Adrenal gland (tissue), 12 donors: ENCODE measurements around the gene B4GALT1. TPM values are rescaled to one million over a fixed set of nuclear protein-coding genes. Genes with fewer than 3 reads are reported as not detected.

Experiments
- DNase-seq, 7 donors: peaks; one replicate each; pipeline ENCODE4 v3.0.0-alpha.2; 2019 to 2020
- H3K27ac ChIP-seq, 5 donors: fragments of 200-600 bp; sonication (generic) in 4 of 5; 1 replicate in 3 of 5; 2 replicates in 2 of 5; pipeline versions ENCODE4 v1.5.1 to v1.8.0; 2016 to 2020; ENCODE audit warnings: mild to moderate bottlenecking in 1 of 5
- H3K27me3 ChIP-seq: fragments of 200-600 bp; 2 replicates; pipeline ENCODE4 v1.8.0; 2021
- H3K36me3 ChIP-seq, 2 donors: fragments of 200-600 bp; replicated peaks in 1 of 2; 1 replicate in 1 of 2; 2 replicates in 1 of 2; pipeline versions ENCODE4 v1.5.1 to v1.8.0; 2018 to 2022
- H3K4me1 ChIP-seq, 2 donors: fragments of 200-600 bp; replicated peaks in 1 of 2; 1 replicate in 1 of 2; 2 replicates in 1 of 2; pipeline versions ENCODE4 v1.5.1 to v1.8.0; 2018 to 2021
- H3K4me3 ChIP-seq, 4 donors: fragments of 200-600 bp; sonication (generic) in 3 of 4; one replicate each; pipeline ENCODE4 v1.5.1; 2016 to 2018
- H3K9me3 ChIP-seq, 3 donors: fragments of 200-600 bp; sonication (generic) in 1 of 3; replicated peaks in 1 of 3; 1 replicate in 2 of 3; 2 replicates in 1 of 3; pipeline versions ENCODE4 v1.5.1 to v1.8.0; 2016 to 2021
- POLR2A ChIP-seq, 2 donors: fragments of 450-650 bp; IDR thresholded peaks; one replicate each; pipeline ENCODE4 v1.6.1; 2017; ENCODE audit warnings: antibody characterized with exemption in 2 of 2, mild to moderate bottlenecking in 2 of 2, moderate library complexity in 1 of 2
- WGBS, 4 donors: extraction: QIAGEN DNeasy Blood & Tissue Kit in 2 of 4; methylation state at CpG; one replicate each; pipeline versions ENCODE4 v1.1.5 to v1.1.7; 2013 to 2017; 5-methylcytosine and 5-hydroxymethylcytosine counted together
- intact Hi-C, 2 donors: fragments of 100-400 bp; cut with DNase I; formaldehyde crosslinking; loops; one replicate each; pipeline versions ENCODE4 v1.14.1 to v1.15.0; 2022 to 2023
- polyA plus RNA-seq, 3 donors: library from polyadenylated mRNA; stranded (reverse); fragments of 200-250 nt in 2 of 3; fragments of 350-450 nt in 1 of 3; fragmentation: Illumina TruSeq in 1 of 3; extraction: RNeasy Lipid Tissue Mini Kit (QIAGEN cat#74804) in 1 of 3; gene quantifications; one replicate each; pipeline ENCODE4 v1.2.3, GENCODE V29; 2013 to 2014
- total RNA-seq, 9 donors: library from RNA; depleted of rRNA in 4 of 9; stranded (reverse); fragments of >200 nt in 4 of 9; fragments of 120-200 nt in 1 of 9; fragmentation: NEBNext Ultra II Directional in 1 of 9; extraction: Animal tissue kit (Norgen Biotek cat#: 25700) in 1 of 9; gene quantifications; one replicate each; pipeline versions ENCODE4 v1.1.0 to v1.2.4, GENCODE V29; 2013 to 2023
- TF ChIP-seq, protein P1 (sequence below), 6 experiments: fragments of 450-650 bp in 4 of 6; fragments of 200-600 bp in 2 of 6; sonication (generic) in 1 of 6; IDR thresholded peaks; 1 replicate in 5 of 6; 2 replicates in 1 of 6; pipeline versions ENCODE4 v1.5.1 to v1.8.0; 2016 to 2021; ENCODE audit warnings: antibody characterized with exemption in 6 of 6, mild to moderate bottlenecking in 2 of 6, moderate library complexity in 1 of 6
- donor health status: healthy with polysubstance abuse.
- donor health status: Bipolar disorder and iron deficiency.
- donor health status: DM: yes; HTN: yes; CAD: no.
- donor health status: DM: no; HTN: no; CAD: no.
- donor health status: DM: no; HTN: no; CAD: no.
- donor health status: DM: yes; HTN: yes; CAD: no.

The B4GALT1 gene
- total and polyA plus RNA-seq, 12 donors = 18.7 to 117 (median 62.7) TPM

DNA sequence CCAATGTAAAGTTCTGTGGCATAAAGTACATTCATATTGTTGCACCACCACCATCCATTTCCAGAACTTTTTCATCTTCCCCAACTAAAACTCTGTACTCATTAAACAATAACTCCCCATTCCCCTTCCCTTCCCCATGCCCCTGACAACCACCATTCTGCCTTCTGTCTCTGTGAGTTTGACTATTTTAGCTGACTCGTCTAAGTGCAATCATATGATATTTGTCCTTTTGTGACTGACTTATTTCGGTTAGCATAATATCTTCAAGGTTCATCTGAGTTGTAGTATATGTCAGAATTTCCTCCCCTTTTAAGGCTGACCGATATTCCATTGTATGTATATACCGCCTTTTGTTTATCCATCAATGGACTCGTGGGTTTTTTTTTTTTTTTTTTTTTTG, 61.6 kb downstream of the B4GALT1 start:
- Histone ChIP-seq H3K9me3 (no peaks in the 10 kb centered on the region), H3K27me3 (no peaks in the 10 kb centered on the region), H3K4me3 (no peak overlapping the region), H3K27ac (no peak overlapping the region), H3K36me3 (no peaks in the 10 kb centered on the region), H3K4me1 (peaks cover 23 to 26% of the 10 kb centered on the region in 2 donors)
- intact Hi-C loops = loop anchor here in 1 of 2 donors (10.0 kb wide), 1 partner anchor 69 kb away; no protein-coding TSS in a partner anchor
- no peak for DNase-seq
- TF ChIP-seq, protein P1, sequence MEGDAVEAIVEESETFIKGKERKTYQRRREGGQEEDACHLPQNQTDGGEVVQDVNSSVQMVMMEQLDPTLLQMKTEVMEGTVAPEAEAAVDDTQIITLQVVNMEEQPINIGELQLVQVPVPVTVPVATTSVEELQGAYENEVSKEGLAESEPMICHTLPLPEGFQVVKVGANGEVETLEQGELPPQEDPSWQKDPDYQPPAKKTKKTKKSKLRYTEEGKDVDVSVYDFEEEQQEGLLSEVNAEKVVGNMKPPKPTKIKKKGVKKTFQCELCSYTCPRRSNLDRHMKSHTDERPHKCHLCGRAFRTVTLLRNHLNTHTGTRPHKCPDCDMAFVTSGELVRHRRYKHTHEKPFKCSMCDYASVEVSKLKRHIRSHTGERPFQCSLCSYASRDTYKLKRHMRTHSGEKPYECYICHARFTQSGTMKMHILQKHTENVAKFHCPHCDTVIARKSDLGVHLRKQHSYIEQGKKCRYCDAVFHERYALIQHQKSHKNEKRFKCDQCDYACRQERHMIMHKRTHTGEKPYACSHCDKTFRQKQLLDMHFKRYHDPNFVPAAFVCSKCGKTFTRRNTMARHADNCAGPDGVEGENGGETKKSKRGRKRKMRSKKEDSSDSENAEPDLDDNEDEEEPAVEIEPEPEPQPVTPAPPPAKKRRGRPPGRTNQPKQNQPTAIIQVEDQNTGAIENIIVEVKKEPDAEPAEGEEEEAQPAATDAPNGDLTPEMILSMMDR (IDR thresholded peaks at IDR 0.05) = no peak
- no peak for TF ChIP-seq POLR2A (IDR thresholded peaks at IDR 0.05)
- 83 to 88% (median 86%) methylated on average over 5 of the region's 5 CpGs for WGBS, 4 donors

DNA sequence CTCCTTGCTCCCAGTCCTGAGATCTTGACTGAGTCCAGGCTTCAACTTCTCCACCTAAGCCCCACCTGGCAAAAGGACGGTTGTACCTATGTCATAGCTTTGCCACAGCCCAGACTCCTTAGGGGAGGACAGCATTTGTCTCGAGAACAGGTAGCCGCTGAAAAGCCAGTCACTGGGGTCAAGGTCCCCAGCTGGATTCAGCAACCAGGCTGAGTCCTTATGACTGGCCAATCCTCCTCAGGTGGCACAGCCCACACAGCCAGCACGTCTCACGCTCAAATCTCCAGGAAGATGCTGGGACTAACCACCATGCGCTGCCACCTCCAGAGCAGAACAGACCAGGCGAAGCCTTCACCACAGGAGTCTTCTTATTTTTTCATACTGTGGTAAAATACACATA, 62.7 kb downstream of the B4GALT1 start:
- WGBS, 4 donors = 83 to 91% (median 90%) methylated on average over 6 to 7 of the region's 7 CpGs
- no peaks in the 10 kb centered on the region for H3K27me3 ChIP-seq

DNA sequence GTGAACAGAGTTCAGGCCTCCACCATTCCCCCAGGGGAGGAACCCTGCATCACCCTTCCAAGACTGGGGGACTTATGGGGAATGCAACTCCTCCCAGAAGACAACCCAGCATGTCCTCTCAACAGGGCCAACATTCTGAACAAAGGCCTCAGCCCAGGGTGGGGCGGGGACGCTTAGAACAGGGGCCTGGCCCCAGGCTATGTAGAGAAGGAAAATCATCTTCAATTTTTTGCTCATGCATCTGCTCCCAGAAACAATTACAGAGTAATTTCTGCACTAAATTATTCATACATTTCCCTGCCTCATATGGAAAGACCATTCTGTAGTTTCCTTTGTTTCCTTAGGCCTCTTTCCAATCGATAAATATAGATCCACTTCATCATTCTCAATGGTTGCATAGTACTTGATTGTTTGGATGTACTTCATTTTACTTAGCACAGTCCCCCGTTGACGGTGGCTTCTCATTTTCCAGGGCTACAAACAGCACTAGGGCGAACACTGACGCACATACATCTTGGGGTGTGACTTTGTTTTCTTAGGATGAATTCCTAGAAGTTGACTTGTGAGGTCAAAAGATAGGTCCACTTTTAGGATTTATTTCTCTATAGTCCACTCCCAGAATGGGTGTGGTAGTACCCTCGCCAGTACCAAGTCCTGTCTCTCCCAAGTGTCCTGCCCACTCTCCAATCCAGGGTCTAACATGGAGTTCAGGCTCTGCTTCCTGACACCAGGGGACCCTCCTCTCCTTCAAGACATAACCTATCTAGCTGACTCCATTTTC, 63.4 kb downstream of the B4GALT1 start:
- Histone ChIP-seq H3K27me3 (no peaks in the 10 kb centered on the region), H3K4me1 (peaks cover 23 to 26% of the 10 kb centered on the region in 2 donors), H3K9me3 (no peaks in the 10 kb centered on the region), H3K27ac (peak overlapping the region in 1 of 5 donors; percentile 83), H3K36me3 (no peaks in the 10 kb centered on the region), H3K4me3 (no peak overlapping the region)
- intact Hi-C loops = loop anchor here in 1 of 2 donors (10.0 kb wide), 1 partner anchor 71 kb away; no protein-coding TSS in a partner anchor
- TF ChIP-seq, protein P1 (IDR thresholded peaks at IDR 0.05) = no peak
- no peak for TF ChIP-seq POLR2A (IDR thresholded peaks at IDR 0.05)
- WGBS, 4 donors = 73 to 86% (median 79%) methylated on average over 6 to 8 of the region's 8 CpGs
- DNase-seq = peak in 2 of 7 donors; percentile 20 to 54

More for the DNA sequence above, 62.7 kb downstream of the B4GALT1 start:
- Histone ChIP-seq H3K4me3 (no peak overlapping the region), H3K36me3 (no peaks in the 10 kb centered on the region), H3K4me1 (peaks cover 23 to 26% of the 10 kb centered on the region in 2 donors), H3K9me3 (no peaks in the 10 kb centered on the region), H3K27ac (peak overlapping the region in 1 of 5 donors; percentile 42)
- no peak for TF ChIP-seq POLR2A (IDR thresholded peaks at IDR 0.05)
- TF ChIP-seq, protein P1 (IDR thresholded peaks at IDR 0.05) = no peak
- intact Hi-C loops = loop anchor here in 1 of 2 donors (10.0 kb wide), 1 partner anchor 70 kb away; no protein-coding TSS in a partner anchor
- DNase-seq = peak in 1 of 7 donors; percentile 48

GRCh38 chr9:33102551-33103210, 64.5 kb downstream of the B4GALT1 start:
- Histone ChIP-seq H3K36me3 (no peaks in the 10 kb centered on the region), H3K27me3 (no peaks in the 10 kb centered on the region), H3K9me3 (no peaks in the 10 kb centered on the region), H3K4me3 (no peak overlapping the region), H3K27ac (peak overlapping the region in 4 of 5 donors; percentile 11 to 84 (median 82)), H3K4me1 (peaks cover 22 to 23% of the 10 kb centered on the region in 2 donors)
- intact Hi-C loops = loop anchor here in 1 of 2 donors (10.0 kb wide), 1 partner anchor 72 kb away; no protein-coding TSS in a partner anchor
- TF ChIP-seq POLR2A (IDR thresholded peaks at IDR 0.05) = no peak
- TF ChIP-seq, protein P1 (IDR thresholded peaks at IDR 0.05) = no peak
- DNase-seq = peak in 2 of 7 donors; percentile 20 to 47
- 93 to 100% (median 97%) methylated on average over 13 of the region's 13 CpGs for WGBS, 4 donors
